Liver (tissue), 3 donors: ENCODE data around the gene NFATC2.

Source experiments
- EGR1 ChIP-seq, 2 donors: IDR thresholded peaks; 2 replicates each; pipeline ENCODE4 v1.6.1; 2016 to 2018; ENCODE audit warnings: antibody characterized with exemption in 2 of 2, low read depth in 2 of 2
- FOXA1 ChIP-seq: IDR thresholded peaks from 2 replicates; pipeline ENCODE4 v1.6.1; 2016; ENCODE audit warnings: antibody characterized with exemption
- GABPA ChIP-seq, 2 donors: IDR thresholded peaks in 1 of 2; conservative IDR thresholded peaks in 1 of 2; 2 replicates each; pipeline ENCODE4 v1.6.1; 2016; ENCODE audit warnings: antibody characterized with exemption in 2 of 2, mild to moderate bottlenecking in 1 of 2, moderate library complexity in 1 of 2
- JUND ChIP-seq, 2 donors: IDR thresholded peaks; 2 replicates each; pipeline ENCODE4 v1.6.1; 2016; ENCODE audit warnings: antibody characterized with exemption in 2 of 2
- TAF1 ChIP-seq: conservative IDR thresholded peaks from 2 replicates; pipeline ENCODE4 v1.6.1; 2016; ENCODE audit warnings: antibody characterized with exemption, mild to moderate bottlenecking
- YY1 ChIP-seq: IDR thresholded peaks from 2 replicates; pipeline ENCODE4 v1.6.1; 2016; ENCODE audit warnings: antibody characterized with exemption, mild to moderate bottlenecking
- TF ChIP-seq, protein P1 (sequence below): IDR thresholded peaks from 2 replicates; pipeline ENCODE4 v1.6.1; 2016; ENCODE audit warnings: antibody characterized with exemption, mild to moderate bottlenecking
- TF ChIP-seq, protein P2 (sequence below): fragments of 150-350 bp; IDR thresholded peaks from 2 replicates; pipeline ENCODE4 v1.5.1; 2017; ENCODE audit warnings: improper control_type of control experiment, low read depth, low read length; ENCODE audit not compliant: missing input control
- TF ChIP-seq, protein P3 (sequence below): IDR thresholded peaks from 2 replicates; pipeline ENCODE4 v1.6.1; 2016; ENCODE audit warnings: antibody characterized with exemption
- TF ChIP-seq, protein P4 (sequence below): IDR thresholded peaks from 2 replicates; pipeline ENCODE4 v1.6.1; 2016; ENCODE audit warnings: antibody characterized with exemption
- donor health status: healthy.
- donor health status: healthy.

DNA sequence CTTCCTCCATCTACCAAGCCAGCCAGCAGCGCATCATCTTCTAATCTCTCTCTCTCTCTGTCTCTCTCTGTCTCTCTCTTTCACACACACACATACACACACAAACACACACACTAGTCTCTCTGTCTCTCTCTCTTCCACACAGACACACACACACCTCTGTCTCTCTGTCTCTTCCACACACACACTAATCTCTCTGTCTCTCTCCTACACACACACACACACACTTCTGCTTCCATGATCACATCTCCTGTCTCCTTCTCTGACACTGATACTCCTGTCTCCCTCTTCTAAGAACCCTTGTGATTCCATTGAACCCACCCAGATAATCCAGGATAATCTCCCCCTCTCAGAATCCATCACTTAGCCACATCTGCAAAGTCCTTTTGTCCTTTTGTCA is 181.3 kb downstream of the NFATC2 start:
- TF ChIP-seq, protein P1, sequence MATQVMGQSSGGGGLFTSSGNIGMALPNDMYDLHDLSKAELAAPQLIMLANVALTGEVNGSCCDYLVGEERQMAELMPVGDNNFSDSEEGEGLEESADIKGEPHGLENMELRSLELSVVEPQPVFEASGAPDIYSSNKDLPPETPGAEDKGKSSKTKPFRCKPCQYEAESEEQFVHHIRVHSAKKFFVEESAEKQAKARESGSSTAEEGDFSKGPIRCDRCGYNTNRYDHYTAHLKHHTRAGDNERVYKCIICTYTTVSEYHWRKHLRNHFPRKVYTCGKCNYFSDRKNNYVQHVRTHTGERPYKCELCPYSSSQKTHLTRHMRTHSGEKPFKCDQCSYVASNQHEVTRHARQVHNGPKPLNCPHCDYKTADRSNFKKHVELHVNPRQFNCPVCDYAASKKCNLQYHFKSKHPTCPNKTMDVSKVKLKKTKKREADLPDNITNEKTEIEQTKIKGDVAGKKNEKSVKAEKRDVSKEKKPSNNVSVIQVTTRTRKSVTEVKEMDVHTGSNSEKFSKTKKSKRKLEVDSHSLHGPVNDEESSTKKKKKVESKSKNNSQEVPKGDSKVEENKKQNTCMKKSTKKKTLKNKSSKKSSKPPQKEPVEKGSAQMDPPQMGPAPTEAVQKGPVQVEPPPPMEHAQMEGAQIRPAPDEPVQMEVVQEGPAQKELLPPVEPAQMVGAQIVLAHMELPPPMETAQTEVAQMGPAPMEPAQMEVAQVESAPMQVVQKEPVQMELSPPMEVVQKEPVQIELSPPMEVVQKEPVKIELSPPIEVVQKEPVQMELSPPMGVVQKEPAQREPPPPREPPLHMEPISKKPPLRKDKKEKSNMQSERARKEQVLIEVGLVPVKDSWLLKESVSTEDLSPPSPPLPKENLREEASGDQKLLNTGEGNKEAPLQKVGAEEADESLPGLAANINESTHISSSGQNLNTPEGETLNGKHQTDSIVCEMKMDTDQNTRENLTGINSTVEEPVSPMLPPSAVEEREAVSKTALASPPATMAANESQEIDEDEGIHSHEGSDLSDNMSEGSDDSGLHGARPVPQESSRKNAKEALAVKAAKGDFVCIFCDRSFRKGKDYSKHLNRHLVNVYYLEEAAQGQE, result no peak
- TF ChIP-seq, protein P2, sequence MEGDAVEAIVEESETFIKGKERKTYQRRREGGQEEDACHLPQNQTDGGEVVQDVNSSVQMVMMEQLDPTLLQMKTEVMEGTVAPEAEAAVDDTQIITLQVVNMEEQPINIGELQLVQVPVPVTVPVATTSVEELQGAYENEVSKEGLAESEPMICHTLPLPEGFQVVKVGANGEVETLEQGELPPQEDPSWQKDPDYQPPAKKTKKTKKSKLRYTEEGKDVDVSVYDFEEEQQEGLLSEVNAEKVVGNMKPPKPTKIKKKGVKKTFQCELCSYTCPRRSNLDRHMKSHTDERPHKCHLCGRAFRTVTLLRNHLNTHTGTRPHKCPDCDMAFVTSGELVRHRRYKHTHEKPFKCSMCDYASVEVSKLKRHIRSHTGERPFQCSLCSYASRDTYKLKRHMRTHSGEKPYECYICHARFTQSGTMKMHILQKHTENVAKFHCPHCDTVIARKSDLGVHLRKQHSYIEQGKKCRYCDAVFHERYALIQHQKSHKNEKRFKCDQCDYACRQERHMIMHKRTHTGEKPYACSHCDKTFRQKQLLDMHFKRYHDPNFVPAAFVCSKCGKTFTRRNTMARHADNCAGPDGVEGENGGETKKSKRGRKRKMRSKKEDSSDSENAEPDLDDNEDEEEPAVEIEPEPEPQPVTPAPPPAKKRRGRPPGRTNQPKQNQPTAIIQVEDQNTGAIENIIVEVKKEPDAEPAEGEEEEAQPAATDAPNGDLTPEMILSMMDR, result no peak
- TF ChIP-seq FOXA1 (no peak), EGR1 (IDR thresholded peaks at IDR 0.05; ENCODE audit: low read depth in 2 of 2) (no peak), GABPA (IDR thresholded peaks at IDR 0.05 in 1 of 2, conservative IDR thresholded peaks at IDR 0.05 in 1 of 2) (no peak), YY1 (no peak), TAF1 (no peak), JUND (IDR thresholded peaks at IDR 0.05) (no peak)
- TF ChIP-seq, protein P3, sequence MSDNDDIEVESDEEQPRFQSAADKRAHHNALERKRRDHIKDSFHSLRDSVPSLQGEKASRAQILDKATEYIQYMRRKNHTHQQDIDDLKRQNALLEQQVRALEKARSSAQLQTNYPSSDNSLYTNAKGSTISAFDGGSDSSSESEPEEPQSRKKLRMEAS, result no peak
- TF ChIP-seq, protein P4, sequence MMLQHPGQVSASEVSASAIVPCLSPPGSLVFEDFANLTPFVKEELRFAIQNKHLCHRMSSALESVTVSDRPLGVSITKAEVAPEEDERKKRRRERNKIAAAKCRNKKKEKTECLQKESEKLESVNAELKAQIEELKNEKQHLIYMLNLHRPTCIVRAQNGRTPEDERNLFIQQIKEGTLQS, result no peak
